Kidney epithelial cell (primary cell): ENCODE results near the gene SPHK1. TPM values are rescaled to one million over a fixed set of nuclear protein-coding genes. Genes with fewer than 3 reads are reported as not detected.

ENCODE experiments used
- DNase-seq: peaks from one replicate; pipeline ENCODE4 v3.0.0-alpha.2; 2010; ENCODE audit warnings: low read depth
- H3K27me3 ChIP-seq: 2 replicates; pipeline ENCODE4 v1.6.0; 2011; ENCODE audit warnings: low read length; ENCODE audit not compliant: control insufficient read depth, insufficient read depth
- H3K36me3 ChIP-seq: 2 replicates; pipeline ENCODE4 v1.5.1; 2011; ENCODE audit warnings: low read length; ENCODE audit not compliant: control insufficient read depth, insufficient read depth
- H3K4me3 ChIP-seq: 2 replicates; pipeline ENCODE4 v1.5.1; 2011; ENCODE audit warnings: low read depth, mild to moderate bottlenecking, control low read depth, low read length
- CTCF ChIP-seq: IDR thresholded peaks from 2 replicates; pipeline ENCODE4 v1.5.1; 2011; ENCODE audit warnings: mild to moderate bottlenecking, moderate library complexity, low read length, control low read depth, inconsistent platforms; ENCODE audit not compliant: insufficient read depth, poor library complexity, severe bottlenecking
- total RNA-seq: library from RNA; depleted of rRNA; stranded (reverse); fragments of >200 nt; gene quantifications from 2 replicates; pipeline ENCODE4 v1.2.3, GENCODE V29; 2015

Gene SPHK1
- total RNA-seq, 1 donor from 2014 or later, result 165 TPM

GRCh38 chr17:76426853-76427252 lies 42.4 kb downstream of the SPHK1 start:
- no peak for TF ChIP-seq CTCF
- DNase-seq, result no peak
- H3K27me3 ChIP-seq, result no peaks in the 10 kb centered on the region

GRCh38 chr17:76427501-76428231 lies 43.3 kb downstream of the SPHK1 start:
- H3K4me3 ChIP-seq, result no peak overlapping the region
- no peak for DNase-seq
- no peak for TF ChIP-seq CTCF
- H3K36me3 ChIP-seq, result no peaks in the 10 kb centered on the region
- H3K27me3 ChIP-seq, result no peaks in the 10 kb centered on the region

More at GRCh38 chr17:76426853-76427252, 42.4 kb downstream of the SPHK1 start:
- H3K4me3 ChIP-seq, result no peak overlapping the region
- no peaks in the 10 kb centered on the region for H3K36me3 ChIP-seq

- TF ChIP-seq CTCF, result no peak
- DNase-seq, result no peak
- no peak overlapping the region for H3K4me3 ChIP-seq
- no peaks in the 10 kb centered on the region for H3K27me3 ChIP-seq
- H3K36me3 ChIP-seq, result no peaks in the 10 kb centered on the region
These were observed 44.1 kb downstream of the SPHK1 start for GRCh38 chr17:76428511-76428910.

GRCh38 chr17:76431509-76431908 lies 47.1 kb downstream of the SPHK1 start:
- no peak for TF ChIP-seq CTCF
- H3K36me3 ChIP-seq, result no peaks in the 10 kb centered on the region

GRCh38 chr17:76432004-76432403 lies 47.6 kb downstream of the SPHK1 start:
- DNase-seq, result no peak
- Histone ChIP-seq H3K36me3 (no peaks in the 10 kb centered on the region), H3K27me3 (no peaks in the 10 kb centered on the region), H3K4me3 (no peak overlapping the region)
- TF ChIP-seq CTCF, result no peak

More at GRCh38 chr17:76431509-76431908, 47.1 kb downstream of the SPHK1 start:
- DNase-seq, result no peak
- H3K27me3 ChIP-seq, result no peaks in the 10 kb centered on the region
- H3K4me3 ChIP-seq, result no peak overlapping the region
